ENCODE measurements around the gene UNC5C. TPM values are rescaled to one million over a fixed set of nuclear protein-coding genes. Genes with fewer than 3 reads are reported as not detected.

Gene UNC5C
- total and polyA plus RNA-seq, 2 of the 4 experiments (the other 2 are of a cell fraction): under 0.01 TPM

- dilution Hi-C loops (cut with HindIII; ENCODE audit: low sequenced_read_pairs, unreplicated experiment): no loop called here
- no CpG with 5 or more reads among the region's 1 CpG for WGBS, 2 experiments (ENCODE audit: extremely low coverage in 2 of 2, insufficient read length in 1 of 2)
- Histone ChIP-seq H4K5ac (ENCODE audit: low read depth, low read length) (no peak overlapping the region), H3K9me1 (ENCODE audit: insufficient read depth, low read length) (no peaks in the 10 kb centered on the region), H4K20me1 (ENCODE audit: insufficient read depth, low read length) (no peaks in the 10 kb centered on the region), H3K18ac (ENCODE audit: low read depth, low read length) (no peak overlapping the region), H3K9ac (ENCODE audit: low read depth, low read length) (no peak overlapping the region), H3K36me3 (ENCODE audit: control insufficient read depth, insufficient read depth, low read length) (no peaks in the 10 kb centered on the region), H2AK5ac (ENCODE audit: low read depth, low read length) (no peak overlapping the region), H4K8ac (ENCODE audit: low read depth in 2 of 2, low read length in 2 of 2) (no peak overlapping the region), H3K79me1 (ENCODE audit: low read depth in 1 of 2, low read length in 2 of 2) (no peaks in the 10 kb centered on the region), H3K27ac (ENCODE audit: insufficient read depth, low read length) (no peak overlapping the region), H2BK120ac (ENCODE audit: low read depth, low read length) (no peak overlapping the region), H3K23ac (ENCODE audit: low read depth, low read length) (no peak overlapping the region), H2BK15ac (ENCODE audit: low read depth, low read length) (no peak overlapping the region), H3K27me3 (ENCODE audit: control insufficient read depth, insufficient read depth, low read length) (no peaks in the 10 kb centered on the region), H4K91ac (ENCODE audit: insufficient read depth, low read depth, low read length) (no peak overlapping the region), H2BK5ac (ENCODE audit: low read depth, low read length, poor library complexity, severe bottlenecking) (no peak overlapping the region), H2AFZ (replicated peaks; ENCODE audit: low read length, poor library complexity) (no peak overlapping the region), H3K4me1 (ENCODE audit: control insufficient read depth, insufficient read depth, low read length) (no peaks in the 10 kb centered on the region), H3K4ac (ENCODE audit: low read depth, low read length) (no peak overlapping the region), H2AK9ac (replicated peaks; ENCODE audit: low read depth, low read length, poor library complexity) (no peak overlapping the region), H3K9me3 (ENCODE audit: control insufficient read depth, insufficient read depth, low read length) (no peaks in the 10 kb centered on the region), H3K4me3 (ENCODE audit: insufficient read depth, low read depth, low read length) (no peak overlapping the region), H3K4me2 (ENCODE audit: low read depth, low read length) (no peak overlapping the region), H3K14ac (replicated peaks; ENCODE audit: low read depth, low read length) (no peak overlapping the region), H3K56ac (ENCODE audit: extremely low read depth, insufficient read depth, low read length) (no peak overlapping the region), H2BK20ac (ENCODE audit: low read depth, low read length) (no peak overlapping the region)
- in situ Hi-C loops (cut with MboI; ENCODE audit: low sequenced_read_pairs): no loop called here
- ATAC-seq (ENCODE audit: low read depth) (no peak), DNase-seq (no peak)
- TF ChIP-seq, protein P1, sequence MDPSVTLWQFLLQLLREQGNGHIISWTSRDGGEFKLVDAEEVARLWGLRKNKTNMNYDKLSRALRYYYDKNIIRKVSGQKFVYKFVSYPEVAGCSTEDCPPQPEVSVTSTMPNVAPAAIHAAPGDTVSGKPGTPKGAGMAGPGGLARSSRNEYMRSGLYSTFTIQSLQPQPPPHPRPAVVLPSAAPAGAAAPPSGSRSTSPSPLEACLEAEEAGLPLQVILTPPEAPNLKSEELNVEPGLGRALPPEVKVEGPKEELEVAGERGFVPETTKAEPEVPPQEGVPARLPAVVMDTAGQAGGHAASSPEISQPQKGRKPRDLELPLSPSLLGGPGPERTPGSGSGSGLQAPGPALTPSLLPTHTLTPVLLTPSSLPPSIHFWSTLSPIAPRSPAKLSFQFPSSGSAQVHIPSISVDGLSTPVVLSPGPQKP (IDR thresholded peaks at IDR 0.05; ENCODE audit: borderline replicate concordance, low read depth, low read length): no peak
- TF ChIP-seq FOS (IDR thresholded peaks at IDR 0.05; ENCODE audit: low read depth, low read length) (no peak), POLR2A (IDR thresholded peaks at IDR 0.05; ENCODE audit: low read depth, low read length) (no peak), NFE2L2 (IDR thresholded peaks at IDR 0.05; ENCODE audit: low read depth, low read length) (no peak), RFX5 (IDR thresholded peaks at IDR 0.05; ENCODE audit: low read depth, low read length) (no peak), CTCF (conservative IDR thresholded peaks at IDR 0.05; ENCODE audit: low read depth, low read length) (no peak), BHLHE40 (IDR thresholded peaks at IDR 0.05; ENCODE audit: low read depth, low read length) (no peak), RAD21 (IDR thresholded peaks at IDR 0.05; ENCODE audit: low read length) (no peak), MXI1 (IDR thresholded peaks at IDR 0.05; ENCODE audit: borderline replicate concordance, low read depth, low read length) (no peak), SMC3 (IDR thresholded peaks at IDR 0.05; ENCODE audit: low read depth, low read length) (no peak), MAZ (IDR thresholded peaks at IDR 0.05; ENCODE audit: borderline replicate concordance, low read depth, low read length) (no peak), RCOR1 (IDR thresholded peaks at IDR 0.05; ENCODE audit: insufficient replicate concordance, low read length) (no peak), CHD1 (IDR thresholded peaks at IDR 0.05; ENCODE audit: low read depth, low read length) (no peak)
- POLR2A ChIA-PET (ENCODE audit: unreplicated experiment): no interaction called here
- CTCF ChIA-PET: interaction anchor here (0.6 kb wide), 1 partner anchor 1814 kb away, joined by 3 read pairs; no protein-coding TSS in a partner anchor
- no TSS peak for BruUV-seq (replicated peaks)
- intact Hi-C loops (cut with micrococcal nuclease): no loop called here
Measured at GRCh38 chr4:95524184-95524583, 24.6 kb downstream of the UNC5C start.
